Activated B cell treated with CpG ODN at 0.5 μM for 24 hours (primary cell): ENCODE data around the gene TRAF3IP1. TPM values are rescaled to one million over a fixed set of nuclear protein-coding genes. Genes with fewer than 3 reads are reported as not detected.

Experiments used
- ATAC-seq: fragments of 200-7000 bp; cut with Tn5 transposase; one replicate; pipeline ENCODE4 v1.10.0; 2021; ENCODE audit warnings: low read depth, mild to moderate bottlenecking, moderate library complexity
- CTCF ChIA-PET: fragments of 350-600 bp; sonication (Branson Sonifier 250); formaldehyde crosslinking; loops from one replicate; lab custom pipeline; 2021; ENCODE audit warnings: antibody characterized with exemption; lab: Charles Lee
- POLR2A ChIA-PET: fragments of 350-600 bp; sonication (Branson Sonifier 250); formaldehyde crosslinking; loops from one replicate; lab custom pipeline; 2021; ENCODE audit warnings: antibody characterized with exemption; lab: Charles Lee
- DNase-seq: peaks from one replicate; pipeline ENCODE4 v3.0.0; 2022
- H3K27ac Mint-ChIP-seq: one replicate; pipeline ENCODE4 v1.8.0; 2020; ENCODE audit warnings: mixed read lengths
- H3K27me3 Mint-ChIP-seq: one replicate; pipeline ENCODE4 v1.8.0; 2021; ENCODE audit warnings: mixed read lengths
- H3K36me3 Mint-ChIP-seq: one replicate; pipeline ENCODE4 v1.8.0; 2021; ENCODE audit warnings: low read depth, mixed read lengths
- H3K4me1 Mint-ChIP-seq: one replicate; pipeline ENCODE4 v1.8.0; 2021; ENCODE audit warnings: mixed read lengths
- H3K4me3 Mint-ChIP-seq: one replicate; pipeline ENCODE4 v1.8.0; 2020; ENCODE audit warnings: mild to moderate bottlenecking, mixed read lengths
- H3K9me3 Mint-ChIP-seq: one replicate; pipeline ENCODE4 v1.8.0; 2020; ENCODE audit warnings: mixed read lengths
- CTCF ChIP-seq: fragments of 200-600 bp; IDR thresholded peaks from one replicate; pipeline ENCODE4 v1.8.0; 2022; ENCODE audit warnings: antibody characterized with exemption, mild to moderate bottlenecking
- intact Hi-C: fragments of 100-400 bp; cut with micrococcal nuclease; formaldehyde crosslinking; loops from one replicate; pipeline ENCODE4 v1.15.1; 2024
- total RNA-seq: library from RNA; stranded (reverse); gene quantifications from 2 replicates; pipeline ENCODE4 v1.2.3, GENCODE V29; 2022

Gene TRAF3IP1
- total RNA-seq, 1 donor from 2014 or later = 9.9 TPM

DNA sequence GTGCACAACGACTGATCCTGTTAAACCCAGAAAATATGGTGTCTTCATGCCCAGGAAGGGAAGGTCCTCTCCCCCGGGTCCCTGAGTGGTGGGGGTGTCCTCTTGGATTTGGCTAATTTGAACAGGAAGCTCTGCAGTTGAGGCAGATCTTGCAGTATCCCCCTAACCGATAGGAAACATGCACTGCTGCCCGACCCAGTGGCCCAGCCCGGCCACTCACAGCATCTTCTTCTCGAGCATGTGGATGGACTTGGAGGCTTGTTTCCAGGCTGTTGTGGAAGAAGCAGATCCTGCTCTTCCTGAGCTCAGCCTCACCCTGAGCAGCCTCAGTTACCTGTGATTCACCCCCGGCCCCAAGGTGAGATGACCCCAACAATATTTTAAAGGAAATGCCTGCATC is 60.0 kb downstream of the TRAF3IP1 start:
- Mint-ChIP-seq H3K27ac (no peak overlapping the region), H3K4me1 (peaks cover 10% of the 10 kb centered on the region), H3K9me3 (peaks cover 6% of the 10 kb centered on the region), H3K4me3 (no peak overlapping the region), H3K27me3 (no peaks in the 10 kb centered on the region), H3K36me3 (peaks cover 6% of the 10 kb centered on the region)
- intact Hi-C loops = no loop called here
- ChIA-PET POLR2A (no interaction called here), CTCF (interaction anchor here (0.7 kb wide), 1 partner anchor 9 kb away, joined by 3 read pairs; no protein-coding TSS in a partner anchor)
- ATAC-seq (no peak), DNase-seq (no peak)
- TF ChIP-seq CTCF = no peak

GRCh38 chr2:238380785-238381184 is 60.5 kb downstream of the TRAF3IP1 start:
- peaks cover 10% of the 10 kb centered on the region for H3K4me1 Mint-ChIP-seq
- no peak for ATAC-seq
- H3K9me3 Mint-ChIP-seq = peaks cover 6% of the 10 kb centered on the region
- H3K36me3 Mint-ChIP-seq = peaks cover 6% of the 10 kb centered on the region
- no peak overlapping the region for H3K4me3 Mint-ChIP-seq
- no peaks in the 10 kb centered on the region for H3K27me3 Mint-ChIP-seq
- no peak for TF ChIP-seq CTCF
- CTCF ChIA-PET = interaction anchor here (0.7 kb wide), 1 partner anchor 10 kb away, joined by 3 read pairs; no protein-coding TSS in a partner anchor
- POLR2A ChIA-PET = no interaction called here
- intact Hi-C loops = no loop called here
- no peak overlapping the region for H3K27ac Mint-ChIP-seq
- no peak for DNase-seq

- Mint-ChIP-seq H3K9me3 (peaks cover 6% of the 10 kb centered on the region), H3K27me3 (no peaks in the 10 kb centered on the region), H3K4me1 (peaks cover 10% of the 10 kb centered on the region), H3K4me3 (no peak overlapping the region), H3K36me3 (peaks cover 6% of the 10 kb centered on the region), H3K27ac (no peak overlapping the region)
- CTCF ChIA-PET = no interaction called here
- DNase-seq = no peak
- intact Hi-C loops = no loop called here
- no peak for TF ChIP-seq CTCF
- POLR2A ChIA-PET = no interaction called here
- no peak for ATAC-seq
Measured at GRCh38 chr2:238381341-238382115, 61.2 kb downstream of the TRAF3IP1 start.

GRCh38 chr2:238382381-238382781 is 62.1 kb downstream of the TRAF3IP1 start:
- POLR2A ChIA-PET = no interaction called here

More at GRCh38 chr2:238382381-238382781, 62.1 kb downstream of the TRAF3IP1 start:
- no peak overlapping the region for H3K27ac Mint-ChIP-seq
- peaks cover 6% of the 10 kb centered on the region for H3K9me3 Mint-ChIP-seq
- DNase-seq = no peak
- ATAC-seq = no peak
- H3K36me3 Mint-ChIP-seq = peaks cover 6% of the 10 kb centered on the region
- no peaks in the 10 kb centered on the region for H3K27me3 Mint-ChIP-seq
- intact Hi-C loops = no loop called here
- CTCF ChIA-PET = no interaction called here
- TF ChIP-seq CTCF = no peak
- no peak overlapping the region for H3K4me3 Mint-ChIP-seq
- peaks cover 4% of the 10 kb centered on the region for H3K4me1 Mint-ChIP-seq
